PC-9 (cell line): ENCODE data around the gene TVP23A.

ENCODE experiments used
- EZH2 ChIP-seq: fragments of 200-600 bp; sonication (generic); IDR thresholded peaks from 2 replicates; pipeline ENCODE4 v1.8.0; 2017; ENCODE audit warnings: antibody characterized with exemption, low read depth
- TF ChIP-seq, protein P1 (sequence below): fragments of 200-600 bp; sonication (generic); conservative IDR thresholded peaks from 2 replicates; pipeline ENCODE4 v1.6.1; 2017; ENCODE audit warnings: mixed run types, antibody characterized with exemption, mild to moderate bottlenecking, moderate library complexity

GRCh38 chr16:10763456-10763855 is 55.1 kb downstream of the TVP23A start:
- TF ChIP-seq, protein P1, sequence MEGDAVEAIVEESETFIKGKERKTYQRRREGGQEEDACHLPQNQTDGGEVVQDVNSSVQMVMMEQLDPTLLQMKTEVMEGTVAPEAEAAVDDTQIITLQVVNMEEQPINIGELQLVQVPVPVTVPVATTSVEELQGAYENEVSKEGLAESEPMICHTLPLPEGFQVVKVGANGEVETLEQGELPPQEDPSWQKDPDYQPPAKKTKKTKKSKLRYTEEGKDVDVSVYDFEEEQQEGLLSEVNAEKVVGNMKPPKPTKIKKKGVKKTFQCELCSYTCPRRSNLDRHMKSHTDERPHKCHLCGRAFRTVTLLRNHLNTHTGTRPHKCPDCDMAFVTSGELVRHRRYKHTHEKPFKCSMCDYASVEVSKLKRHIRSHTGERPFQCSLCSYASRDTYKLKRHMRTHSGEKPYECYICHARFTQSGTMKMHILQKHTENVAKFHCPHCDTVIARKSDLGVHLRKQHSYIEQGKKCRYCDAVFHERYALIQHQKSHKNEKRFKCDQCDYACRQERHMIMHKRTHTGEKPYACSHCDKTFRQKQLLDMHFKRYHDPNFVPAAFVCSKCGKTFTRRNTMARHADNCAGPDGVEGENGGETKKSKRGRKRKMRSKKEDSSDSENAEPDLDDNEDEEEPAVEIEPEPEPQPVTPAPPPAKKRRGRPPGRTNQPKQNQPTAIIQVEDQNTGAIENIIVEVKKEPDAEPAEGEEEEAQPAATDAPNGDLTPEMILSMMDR: no peak
- TF ChIP-seq EZH2: no peak
